ENCODE measurements around the gene PSMF1. TPM values are rescaled to one million over a fixed set of nuclear protein-coding genes. Genes with fewer than 3 reads are reported as not detected.

PSMF1 gene
- total RNA-seq, 4 donors from 2014 or later = 70.0 to 111 (median 89.0) TPM

DNA sequence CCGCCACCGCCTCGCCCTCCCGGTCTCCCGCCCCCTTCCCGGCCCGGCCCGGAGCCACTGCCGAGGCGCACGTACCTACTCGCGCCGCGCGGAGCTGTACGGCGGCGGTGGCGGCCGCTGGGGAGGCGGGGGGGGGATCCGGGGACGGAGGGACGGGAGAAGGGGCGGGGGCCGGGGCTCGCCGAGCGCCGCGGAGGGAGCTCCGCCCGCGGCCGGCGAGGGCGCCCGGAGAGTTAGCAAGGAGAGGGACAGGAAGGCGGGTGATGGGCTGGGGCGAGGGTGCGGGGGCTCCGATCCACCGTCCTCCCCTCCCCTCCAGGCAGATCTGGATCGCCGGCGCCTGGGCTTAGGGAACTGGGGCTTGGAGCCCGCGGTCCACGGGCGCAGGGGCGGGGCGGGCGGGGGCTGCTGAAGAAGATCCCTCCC, 66.9 kb downstream of the PSMF1 start:
- peaks cover 8 to 22% (median 12%) of the 10 kb centered on the region in 3 donors for H3K4me1 ChIP-seq
- peaks cover 0 to 47% (median 6%) of the 10 kb centered on the region in 4 donors for H3K27me3 ChIP-seq
- H3K27ac ChIP-seq = peak overlapping the region in 2 of 4 donors; percentile 34 to 50
- no peak for DNase-seq
- intact Hi-C loops (cut with DNase I) = no loop called here
- H3K4me3 ChIP-seq = peak overlapping the region; percentile 38 to 74 (median 55)
- H3K36me3 ChIP-seq = no peaks in the 10 kb centered on the region
- WGBS, 2 donors = no CpG with 5 or more reads among the region's 54 CpGs
- TF ChIP-seq, protein P1, sequence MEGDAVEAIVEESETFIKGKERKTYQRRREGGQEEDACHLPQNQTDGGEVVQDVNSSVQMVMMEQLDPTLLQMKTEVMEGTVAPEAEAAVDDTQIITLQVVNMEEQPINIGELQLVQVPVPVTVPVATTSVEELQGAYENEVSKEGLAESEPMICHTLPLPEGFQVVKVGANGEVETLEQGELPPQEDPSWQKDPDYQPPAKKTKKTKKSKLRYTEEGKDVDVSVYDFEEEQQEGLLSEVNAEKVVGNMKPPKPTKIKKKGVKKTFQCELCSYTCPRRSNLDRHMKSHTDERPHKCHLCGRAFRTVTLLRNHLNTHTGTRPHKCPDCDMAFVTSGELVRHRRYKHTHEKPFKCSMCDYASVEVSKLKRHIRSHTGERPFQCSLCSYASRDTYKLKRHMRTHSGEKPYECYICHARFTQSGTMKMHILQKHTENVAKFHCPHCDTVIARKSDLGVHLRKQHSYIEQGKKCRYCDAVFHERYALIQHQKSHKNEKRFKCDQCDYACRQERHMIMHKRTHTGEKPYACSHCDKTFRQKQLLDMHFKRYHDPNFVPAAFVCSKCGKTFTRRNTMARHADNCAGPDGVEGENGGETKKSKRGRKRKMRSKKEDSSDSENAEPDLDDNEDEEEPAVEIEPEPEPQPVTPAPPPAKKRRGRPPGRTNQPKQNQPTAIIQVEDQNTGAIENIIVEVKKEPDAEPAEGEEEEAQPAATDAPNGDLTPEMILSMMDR (IDR thresholded peaks at IDR 0.05) = no peak
- TF ChIP-seq POLR2A (IDR thresholded peaks at IDR 0.05) = no peak
- no peaks in the 10 kb centered on the region for H3K9me3 ChIP-seq

DNA sequence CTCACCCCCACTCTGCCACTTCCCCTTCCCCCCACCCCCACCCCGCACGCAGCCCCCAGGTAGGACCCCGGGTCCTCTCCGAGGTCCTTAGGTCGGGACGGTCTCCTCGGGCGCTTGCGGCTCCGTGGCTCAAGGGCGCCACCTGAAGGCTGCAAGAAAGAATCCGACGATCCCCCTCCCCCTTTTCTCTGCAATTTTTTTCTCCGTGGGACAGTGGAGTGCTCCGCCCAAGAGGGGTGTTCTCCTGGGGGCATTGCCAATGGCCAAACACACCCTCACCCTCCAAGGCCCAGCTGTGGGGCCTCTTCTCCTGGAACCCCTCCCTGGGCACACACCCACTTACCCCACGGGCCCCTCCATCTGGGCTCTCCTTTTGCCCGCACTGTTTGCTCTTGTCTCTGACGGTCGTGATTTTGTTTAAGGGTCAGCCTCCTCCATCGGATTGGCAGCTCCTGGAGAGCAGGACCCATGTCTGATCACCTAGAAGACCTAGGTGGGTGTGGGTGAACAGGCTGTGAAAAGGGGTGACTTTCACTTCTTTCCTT, 67.5 kb downstream of the PSMF1 start:
- H3K36me3 ChIP-seq = no peaks in the 10 kb centered on the region
- 0 to 13% methylated on average over 1 to 4 of the region's 20 CpGs for WGBS, 2 donors
- DNase-seq = no peak
- no peaks in the 10 kb centered on the region for H3K9me3 ChIP-seq
- peak overlapping the region; percentile 38 to 74 (median 55) for H3K4me3 ChIP-seq
- intact Hi-C loops (cut with DNase I) = no loop called here
- peak overlapping the region in 2 of 4 donors; percentile 34 to 50 for H3K27ac ChIP-seq
- TF ChIP-seq, protein P1 (IDR thresholded peaks at IDR 0.05) = peak in 4 of 6 experiments; percentile 9 to 52 (median 41)
- no peak for TF ChIP-seq POLR2A (IDR thresholded peaks at IDR 0.05)
- peaks cover 8 to 22% (median 12%) of the 10 kb centered on the region in 3 donors for H3K4me1 ChIP-seq
- H3K27me3 ChIP-seq = peaks cover 0 to 52% (median 6%) of the 10 kb centered on the region in 4 donors

DNA sequence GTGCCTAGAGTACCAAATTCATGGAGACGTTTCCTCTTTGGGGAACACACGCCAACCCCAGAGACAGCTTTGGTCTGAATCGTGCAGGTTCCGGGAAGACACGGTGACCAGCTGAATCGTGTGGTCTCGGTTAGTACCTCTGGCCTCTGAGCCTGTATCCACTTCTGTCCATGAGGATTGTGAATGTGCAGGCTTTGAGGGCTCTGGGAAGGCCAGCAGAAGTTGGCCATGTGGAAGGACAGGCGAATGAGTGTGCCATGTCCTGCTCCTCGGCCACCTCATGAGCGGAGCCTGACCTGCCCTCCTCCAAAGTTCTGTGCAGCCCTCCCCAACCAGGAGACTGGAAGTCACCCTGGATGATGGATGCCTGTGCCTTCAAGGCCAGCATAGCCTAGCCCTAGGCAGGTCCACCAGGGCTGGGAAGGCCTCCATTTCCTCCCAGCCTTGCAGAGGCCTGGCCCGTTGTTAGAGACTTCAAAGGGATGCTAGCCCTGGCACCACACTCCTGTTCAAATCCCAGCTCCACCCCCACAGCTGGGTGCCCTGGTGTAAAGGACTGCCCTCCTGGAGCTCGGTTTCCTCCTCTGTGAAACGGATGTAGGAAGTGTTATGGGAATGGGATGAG, 68.1 kb downstream of the PSMF1 start:
- H3K4me3 ChIP-seq = no peak overlapping the region
- no peaks in the 10 kb centered on the region for H3K36me3 ChIP-seq
- DNase-seq = no peak
- no peaks in the 10 kb centered on the region for H3K9me3 ChIP-seq
- intact Hi-C loops (cut with DNase I) = no loop called here
- no peak for TF ChIP-seq POLR2A (IDR thresholded peaks at IDR 0.05)
- TF ChIP-seq, protein P1 (IDR thresholded peaks at IDR 0.05) = no peak
- H3K27me3 ChIP-seq = peaks cover 0 to 52% (median 6%) of the 10 kb centered on the region in 4 donors
- no peak overlapping the region for H3K27ac ChIP-seq
- WGBS, 2 donors = 55 to 59% methylated on average over 4 to 6 of the region's 13 CpGs
- peaks cover 8 to 22% (median 12%) of the 10 kb centered on the region in 3 donors for H3K4me1 ChIP-seq

- intact Hi-C loops (cut with DNase I) = no loop called here
- Histone ChIP-seq H3K4me1 (peaks cover 8 to 22% (median 12%) of the 10 kb centered on the region in 3 donors), H3K27ac (no peak overlapping the region), H3K9me3 (no peaks in the 10 kb centered on the region), H3K4me3 (no peak overlapping the region), H3K27me3 (peaks cover 0 to 52% (median 6%) of the 10 kb centered on the region in 4 donors), H3K36me3 (no peaks in the 10 kb centered on the region)
- WGBS, 2 donors = 69 to 70% methylated on average over 4 of the region's 4 CpGs
- TF ChIP-seq, protein P1 (IDR thresholded peaks at IDR 0.05) = no peak
- no peak for TF ChIP-seq POLR2A (IDR thresholded peaks at IDR 0.05)
- no peak for DNase-seq
Observed at GRCh38 chr20:1187605-1188171, 69.3 kb downstream of the PSMF1 start.

GRCh38 chr20:1188347-1188746, 69.9 kb downstream of the PSMF1 start:
- H3K36me3 ChIP-seq = no peaks in the 10 kb centered on the region
- no peak overlapping the region for H3K4me3 ChIP-seq
- peaks cover 8 to 22% (median 12%) of the 10 kb centered on the region in 3 donors for H3K4me1 ChIP-seq
- intact Hi-C loops (cut with DNase I) = no loop called here
- no peak overlapping the region for H3K27ac ChIP-seq
- no peak for DNase-seq
- no peak for TF ChIP-seq POLR2A (IDR thresholded peaks at IDR 0.05)
- TF ChIP-seq, protein P1 (IDR thresholded peaks at IDR 0.05) = no peak
- 94 to 100% methylated on average over 1 of the region's 1 CpG for WGBS, 2 donors
- H3K27me3 ChIP-seq = peaks cover 0 to 52% (median 6%) of the 10 kb centered on the region in 4 donors
- no peaks in the 10 kb centered on the region for H3K9me3 ChIP-seq
